Fibroblast of lung (primary cell): ENCODE data around the gene SANBR. TPM values are rescaled to one million over a fixed set of nuclear protein-coding genes. Genes with fewer than 3 reads are reported as not detected.

Experiments used
- DNase-seq, 2 donors: peaks; one replicate each; pipeline versions ENCODE4 v3.0.0 to v3.0.0-alpha.2; 2010; ENCODE audit warnings: low read depth in 2 of 2
- H2AFZ ChIP-seq: 2 replicates; pipeline ENCODE4 v1.5.1; 2012; ENCODE audit warnings: low read length, control low read depth, inconsistent platforms
- H3K27ac ChIP-seq: 2 replicates; pipeline ENCODE4 v1.5.1; 2011; ENCODE audit warnings: low read length, control low read depth; ENCODE audit not compliant: insufficient read depth
- H3K27me3 ChIP-seq: 2 replicates; pipeline ENCODE4 v1.5.1; 2011; ENCODE audit warnings: mild to moderate bottlenecking, low read length; ENCODE audit not compliant: control insufficient read depth, insufficient read depth
- H3K36me3 ChIP-seq: 2 replicates; pipeline ENCODE4 v1.5.1; 2011; ENCODE audit warnings: low read length; ENCODE audit not compliant: control insufficient read depth, insufficient read depth
- H3K4me1 ChIP-seq: 2 replicates; pipeline ENCODE4 v1.5.1; 2011; ENCODE audit warnings: low read length; ENCODE audit not compliant: control insufficient read depth, insufficient read depth; ENCODE audit errors: extremely low read depth
- H3K4me2 ChIP-seq: 2 replicates; pipeline ENCODE4 v1.5.1; 2011; ENCODE audit warnings: low read length, control low read depth; ENCODE audit not compliant: insufficient read depth; ENCODE audit errors: extremely low read depth
- H3K4me3 ChIP-seq, 4 experiments: fragments of 200-600 bp in 1 of 4; sonication (generic) in 1 of 4; replicated peaks in 1 of 4; 2 replicates each; pipeline ENCODE4 v1.5.1; 2011 to 2016; ENCODE audit warnings: low read length in 4 of 4, low read depth in 3 of 4, mild to moderate bottlenecking in 3 of 4, control low read depth in 2 of 4, inconsistent platforms in 1 of 4, mixed read lengths in 1 of 4; ENCODE audit not compliant: insufficient read depth in 1 of 4; ENCODE audit errors: control extremely low read depth in 1 of 4
- H3K79me2 ChIP-seq: 2 replicates; pipeline ENCODE4 v1.5.1; 2012; ENCODE audit warnings: mild to moderate bottlenecking, low read length, inconsistent platforms; ENCODE audit not compliant: control insufficient read depth, insufficient read depth
- H3K9ac ChIP-seq: 2 replicates; pipeline ENCODE4 v1.5.1; 2011; ENCODE audit warnings: mild to moderate bottlenecking, low read length, control low read depth; ENCODE audit not compliant: insufficient read depth
- H3K9me3 ChIP-seq: 2 replicates; pipeline ENCODE4 v1.5.1; 2012; ENCODE audit warnings: low read depth, low read length; ENCODE audit not compliant: control insufficient read depth, insufficient read depth
- H4K20me1 ChIP-seq: 2 replicates; pipeline ENCODE4 v1.5.1; 2011; ENCODE audit warnings: low read length; ENCODE audit not compliant: control insufficient read depth, insufficient read depth; ENCODE audit errors: extremely low read depth
- EZH2 ChIP-seq: IDR thresholded peaks from 2 replicates; pipeline ENCODE4 v1.5.1; 2012; ENCODE audit warnings: low read length, control low read depth, mild to moderate bottlenecking; ENCODE audit errors: missing control alignments
- polyA plus RNA-seq, 2 donors: library from polyadenylated mRNA; depleted of rRNA in 1 of 2; stranded (reverse) in 1 of 2; unstranded in 1 of 2; fragments of >200 nt; gene quantifications; 2 replicates each; pipeline ENCODE4 v1.2.1, GENCODE V29; 2011 to 2012; ENCODE audit warnings: missing spikeins in 1 of 2
- total RNA-seq: library from RNA; depleted of rRNA; stranded (reverse); fragments of >200 nt; gene quantifications from 2 replicates; pipeline ENCODE4 v1.2.1, GENCODE V29; 2014
- TF ChIP-seq, protein P1 (sequence below), 2 donors: IDR thresholded peaks in 1 of 2; conservative IDR thresholded peaks in 1 of 2; 1 replicate in 1 of 2; 2 replicates in 1 of 2; pipeline ENCODE4 v1.5.1; 2011 to 2012; ENCODE audit warnings: low read length in 2 of 2, control low read depth in 1 of 2, inconsistent platforms in 1 of 2, low read depth in 1 of 2, mild to moderate bottlenecking in 1 of 2

Gene SANBR
- total and polyA plus RNA-seq, 2 donors (not counting 1 experiment from before 2014, with no cell fraction given) = 7.9 to 21.0 TPM

- peak overlapping the region; percentile 85 to 97 (median 91) for H3K4me3 ChIP-seq
- H3K36me3 ChIP-seq = no peaks in the 10 kb centered on the region
- H2AFZ ChIP-seq = peak overlapping the region; percentile 98
- H3K27ac ChIP-seq = peak overlapping the region; percentile 63
- H3K79me2 ChIP-seq = peaks cover 41% of the 10 kb centered on the region
- H3K9ac ChIP-seq = peak overlapping the region; percentile 39
- DNase-seq = no peak
- no peaks in the 10 kb centered on the region for H4K20me1 ChIP-seq
- no peaks in the 10 kb centered on the region for H3K4me1 ChIP-seq
- H3K27me3 ChIP-seq = no peaks in the 10 kb centered on the region
- TF ChIP-seq, protein P1, sequence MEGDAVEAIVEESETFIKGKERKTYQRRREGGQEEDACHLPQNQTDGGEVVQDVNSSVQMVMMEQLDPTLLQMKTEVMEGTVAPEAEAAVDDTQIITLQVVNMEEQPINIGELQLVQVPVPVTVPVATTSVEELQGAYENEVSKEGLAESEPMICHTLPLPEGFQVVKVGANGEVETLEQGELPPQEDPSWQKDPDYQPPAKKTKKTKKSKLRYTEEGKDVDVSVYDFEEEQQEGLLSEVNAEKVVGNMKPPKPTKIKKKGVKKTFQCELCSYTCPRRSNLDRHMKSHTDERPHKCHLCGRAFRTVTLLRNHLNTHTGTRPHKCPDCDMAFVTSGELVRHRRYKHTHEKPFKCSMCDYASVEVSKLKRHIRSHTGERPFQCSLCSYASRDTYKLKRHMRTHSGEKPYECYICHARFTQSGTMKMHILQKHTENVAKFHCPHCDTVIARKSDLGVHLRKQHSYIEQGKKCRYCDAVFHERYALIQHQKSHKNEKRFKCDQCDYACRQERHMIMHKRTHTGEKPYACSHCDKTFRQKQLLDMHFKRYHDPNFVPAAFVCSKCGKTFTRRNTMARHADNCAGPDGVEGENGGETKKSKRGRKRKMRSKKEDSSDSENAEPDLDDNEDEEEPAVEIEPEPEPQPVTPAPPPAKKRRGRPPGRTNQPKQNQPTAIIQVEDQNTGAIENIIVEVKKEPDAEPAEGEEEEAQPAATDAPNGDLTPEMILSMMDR (conservative IDR thresholded peaks at IDR 0.05 in 1 of 2, IDR thresholded peaks at IDR 0.05 in 1 of 2; ENCODE audit: low read depth in 1 of 2, low read length in 2 of 2) = no peak
- no peak for TF ChIP-seq EZH2
- no peaks in the 10 kb centered on the region for H3K9me3 ChIP-seq
- peak overlapping the region; percentile 61 for H3K4me2 ChIP-seq
Measured at GRCh38 chr2:61016392-61017002, 49.2 kb upstream of the SANBR start.

GRCh38 chr2:61017003-61017555, 48.6 kb upstream of the SANBR start:
- Histone ChIP-seq H3K9me3 (no peaks in the 10 kb centered on the region), H2AFZ (peak overlapping the region; percentile 98), H3K79me2 (peaks cover 42% of the 10 kb centered on the region), H3K36me3 (no peaks in the 10 kb centered on the region), H3K27ac (peak overlapping the region; percentile 63), H4K20me1 (no peaks in the 10 kb centered on the region), H3K27me3 (no peaks in the 10 kb centered on the region), H3K9ac (peak overlapping the region; percentile 39), H3K4me2 (peak overlapping the region; percentile 61), H3K4me3 (peak overlapping the region; percentile 85 to 97 (median 91)), H3K4me1 (no peaks in the 10 kb centered on the region)
- TF ChIP-seq EZH2 = no peak
- TF ChIP-seq, protein P1 (conservative IDR thresholded peaks at IDR 0.05 in 1 of 2, IDR thresholded peaks at IDR 0.05 in 1 of 2; ENCODE audit: low read depth in 1 of 2, low read length in 2 of 2) = no peak
- DNase-seq = peak; percentile 76 to 79

DNA sequence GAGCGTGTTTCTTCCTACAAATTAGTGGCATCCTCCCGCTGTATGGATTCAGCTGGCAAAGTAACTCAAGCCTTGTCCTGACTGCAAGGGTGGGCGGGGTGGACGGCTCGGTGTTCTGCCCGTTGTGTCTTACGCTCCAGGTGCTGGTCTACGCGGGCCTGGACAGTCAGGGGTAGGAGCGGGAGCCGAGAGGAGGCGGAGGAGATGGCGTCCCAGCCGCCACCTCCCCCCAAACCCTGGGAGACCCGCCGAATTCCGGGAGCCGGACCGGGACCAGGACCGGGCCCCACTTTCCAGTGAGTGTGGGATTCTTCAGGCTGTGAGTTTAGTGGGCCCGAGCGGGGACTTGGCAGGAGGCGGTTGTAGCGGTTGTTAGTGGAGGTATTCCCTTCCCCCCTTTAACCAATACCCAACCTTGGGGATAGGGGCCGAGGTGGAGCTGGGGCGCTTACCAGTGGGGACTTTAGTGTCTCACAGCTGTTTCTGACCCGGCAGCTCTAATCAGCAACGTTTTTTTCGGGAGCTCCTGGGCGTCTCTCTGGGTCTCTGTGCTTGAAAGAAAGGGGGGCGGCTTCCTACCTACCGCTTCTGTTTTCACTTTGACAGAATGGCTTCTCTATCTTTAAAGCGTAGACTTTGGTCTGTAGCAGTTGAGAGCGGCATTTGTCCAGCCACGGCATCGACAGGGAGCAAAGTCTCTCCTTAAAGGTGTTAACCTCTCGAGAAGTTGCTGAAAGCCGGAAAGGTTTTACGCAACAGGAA, 47.9 kb upstream of the SANBR start, which contains the start of the genes PEX13 and PUS10:
PEX13 (plus strand) TSS at position 165 of the 762 bp plus-strand sequence; CDS start at position 205, 40 bp downstream.
PUS10 (minus strand) TSS at position 700 of the 762 bp plus-strand sequence. CDS start 6,365 bp downstream, outside the sequence.
- Histone ChIP-seq H3K9ac (peak within 1 kb of the TSS; percentile 39), H2AFZ (peak within 1 kb of the TSS; percentile 98), H3K4me2 (peak within 1 kb of the TSS; percentile 81), H3K27ac (peak within 1 kb of the TSS; percentile 63), H4K20me1 (no peaks in the 10 kb centered on the region), H3K27me3 (no peaks in the 10 kb centered on the region), H3K9me3 (no peaks in the 10 kb centered on the region), H3K4me3 (peak within 1 kb of the TSS; percentile 85 to 97 (median 91)), H3K79me2 (peaks cover 44% of the 10 kb centered on the region), H3K36me3 (no peaks in the 10 kb centered on the region), H3K4me1 (no peaks in the 10 kb centered on the region)
- peak; percentile 75 to 80 for DNase-seq
- TF ChIP-seq EZH2 = no peak
